GM12878 (cell line): ENCODE results near the gene MIEF1.

ENCODE experiments used
- BCL11A ChIP-seq: IDR thresholded peaks from 2 replicates; pipeline ENCODE4 v1.6.1; 2011; ENCODE audit warnings: low read depth, low read length
- CTCF ChIP-seq, 3 experiments: IDR thresholded peaks in 2 of 3; conservative IDR thresholded peaks in 1 of 3; 2 replicates each; pipeline ENCODE4 v1.5.1; 2011; ENCODE audit warnings: low read depth in 3 of 3, low read length in 3 of 3, mild to moderate bottlenecking in 3 of 3, control low read depth in 2 of 3, moderate library complexity in 2 of 3, inconsistent platforms in 1 of 3, mixed read lengths in 1 of 3; ENCODE audit not compliant: control insufficient read depth in 2 of 3, insufficient read depth in 1 of 3; ENCODE audit errors: extremely low read depth in 1 of 3
- EP300 ChIP-seq, 2 experiments: fragments of 150-350 bp in 1 of 2; IDR thresholded peaks; 2 replicates each; pipeline ENCODE4 v1.6.1; 2011 to 2012; ENCODE audit warnings: low read depth in 2 of 2, low read length in 2 of 2, borderline replicate concordance in 1 of 2, improper control_type of control experiment in 1 of 2, inconsistent platforms in 1 of 2; ENCODE audit not compliant: control insufficient read depth in 1 of 2
- NR2F1 ChIP-seq: fragments of 450-650 bp; conservative IDR thresholded peaks from 2 replicates; pipeline ENCODE4 v1.6.1; 2017; ENCODE audit warnings: mild to moderate bottlenecking
- ZNF274 ChIP-seq: IDR thresholded peaks from one replicate; pipeline ENCODE4 v1.8.0; 2011; ENCODE audit not compliant: insufficient read length, insufficient read depth

DNA sequence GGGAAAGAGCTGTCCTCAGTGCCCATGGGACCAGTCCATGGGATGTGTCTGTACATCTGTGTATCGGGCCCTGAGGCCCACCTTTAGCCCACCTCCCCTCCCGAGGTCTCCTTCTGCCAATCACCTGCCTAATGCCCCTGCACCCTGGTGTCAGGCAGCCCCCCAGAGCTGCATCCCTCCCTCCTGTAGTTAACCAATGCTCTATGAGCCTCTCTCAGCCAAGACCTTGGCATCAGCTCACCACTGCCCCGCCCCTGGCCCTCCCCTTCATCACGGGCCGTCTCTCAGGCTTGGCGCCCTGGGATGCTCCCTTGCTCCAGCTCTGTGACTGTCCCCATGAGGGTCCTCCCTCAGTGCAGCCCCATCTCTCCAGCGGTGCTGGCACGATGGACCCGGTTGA is 26.8 kb upstream of the MIEF1 start:
- TF ChIP-seq ZNF274 (no peak), EP300 (IDR thresholded peaks at IDR 0.05; ENCODE audit: borderline replicate concordance in 1 of 2, control insufficient read depth in 1 of 2, low read depth in 2 of 2, low read length in 2 of 2) (no peak), CTCF (IDR thresholded peaks at IDR 0.05 in 2 of 3, conservative IDR thresholded peaks at IDR 0.05 in 1 of 3; ENCODE audit: control insufficient read depth in 2 of 3, extremely low read depth in 1 of 3, insufficient read depth in 1 of 3, low read depth in 3 of 3, low read length in 3 of 3) (no peak), BCL11A (no peak), NR2F1 (no peak)
